ENCODE measurements around the gene PPP1R13B.

The PPP1R13B gene

DNA sequence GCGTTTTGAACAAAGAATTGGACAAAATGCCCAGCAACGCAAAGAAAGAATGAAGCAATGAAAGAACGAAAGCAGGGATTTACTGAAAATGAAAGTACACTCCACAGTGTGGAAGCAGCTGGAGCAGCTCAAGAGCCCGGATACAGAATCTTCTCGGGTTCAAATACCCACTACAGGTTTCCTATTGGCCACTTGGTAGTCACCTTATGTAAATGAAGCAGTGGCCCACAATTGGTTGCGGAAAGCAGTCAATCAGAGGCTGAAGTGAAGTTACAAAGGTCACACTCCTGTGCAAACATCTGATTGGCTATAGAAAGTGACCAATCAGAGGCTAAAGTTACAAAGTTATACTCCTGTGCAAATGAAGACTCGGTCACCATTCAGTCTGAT is 15.0 kb upstream of the PPP1R13B start:
- Histone ChIP-seq H3K36me3 (ENCODE audit: control insufficient read depth in 2 of 2, insufficient read depth in 1 of 2, low read length in 2 of 2) (no peaks in the 10 kb centered on the region), H3K4me1 (ENCODE audit: control insufficient read depth, insufficient read depth, low read length) (no peaks in the 10 kb centered on the region), H3K9me3 (ENCODE audit: control insufficient read depth, insufficient read depth, low read depth, low read length) (no peaks in the 10 kb centered on the region), H3K27ac (ENCODE audit: extremely low read depth, low read depth, low read length) (no peak overlapping the region), H3K4me3 (ENCODE audit: low read depth, low read length) (no peak overlapping the region)
- TF ChIP-seq ZEB2 (tag by site-specific recombination; IDR thresholded peaks at IDR 0.05) (no peak), ZNF132 (tag by site-specific recombination; IDR thresholded peaks at IDR 0.05; ENCODE audit: borderline replicate concordance) (no peak), GFI1B (tag by site-specific recombination; IDR thresholded peaks at IDR 0.05) (no peak), SETDB1 (IDR thresholded peaks at IDR 0.05; ENCODE audit: insufficient read length, low read length) (no peak), ZNF223 (tag by site-specific recombination; IDR thresholded peaks at IDR 0.05) (no peak), OVOL3 (tag by site-specific recombination; IDR thresholded peaks at IDR 0.05) (no peak), ZNF433 (tag by site-specific recombination; IDR thresholded peaks at IDR 0.05; ENCODE audit: low read depth) (no peak), ZNF664 (tag by site-specific recombination; IDR thresholded peaks at IDR 0.05) (no peak), SP7 (tag by site-specific recombination; IDR thresholded peaks at IDR 0.05) (no peak), KLF9 (tag by site-specific recombination; IDR thresholded peaks at IDR 0.05; ENCODE audit: low read depth) (no peak), ZNF10 (tag by site-specific recombination; IDR thresholded peaks at IDR 0.05) (no peak), ZNF394 (tag by site-specific recombination; IDR thresholded peaks at IDR 0.05; ENCODE audit: borderline replicate concordance) (no peak), ZNF37A (tag by site-specific recombination; IDR thresholded peaks at IDR 0.05) (no peak), ZNF221 (tag by site-specific recombination; IDR thresholded peaks at IDR 0.05; ENCODE audit: borderline replicate concordance) (no peak), ZNF404 (tag by site-specific recombination; IDR thresholded peaks at IDR 0.05) (no peak)
- TF ChIP-seq, protein P1, sequence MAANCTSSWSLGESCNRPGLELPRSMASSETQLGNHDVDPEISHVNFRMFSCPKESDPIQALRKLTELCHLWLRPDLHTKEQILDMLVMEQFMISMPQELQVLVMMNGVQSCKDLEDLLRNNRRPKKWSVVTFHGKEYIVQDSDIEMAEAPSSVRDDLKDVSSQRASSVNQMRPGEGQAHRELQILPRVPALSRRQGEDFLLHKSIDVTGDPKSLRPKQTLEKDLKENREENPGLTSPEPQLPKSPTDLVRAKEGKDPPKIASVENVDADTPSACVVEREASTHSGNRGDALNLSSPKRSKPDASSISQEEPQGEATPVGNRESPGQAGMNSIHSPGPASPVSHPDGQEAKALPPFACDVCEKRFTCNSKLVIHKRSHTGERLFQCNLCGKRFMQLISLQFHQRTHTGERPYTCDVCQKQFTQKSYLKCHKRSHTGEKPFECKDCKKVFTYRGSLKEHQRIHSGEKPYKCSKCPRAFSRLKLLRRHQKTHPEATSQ (tag by site-specific recombination; IDR thresholded peaks at IDR 0.05) = no peak
- TF ChIP-seq, protein P2, sequence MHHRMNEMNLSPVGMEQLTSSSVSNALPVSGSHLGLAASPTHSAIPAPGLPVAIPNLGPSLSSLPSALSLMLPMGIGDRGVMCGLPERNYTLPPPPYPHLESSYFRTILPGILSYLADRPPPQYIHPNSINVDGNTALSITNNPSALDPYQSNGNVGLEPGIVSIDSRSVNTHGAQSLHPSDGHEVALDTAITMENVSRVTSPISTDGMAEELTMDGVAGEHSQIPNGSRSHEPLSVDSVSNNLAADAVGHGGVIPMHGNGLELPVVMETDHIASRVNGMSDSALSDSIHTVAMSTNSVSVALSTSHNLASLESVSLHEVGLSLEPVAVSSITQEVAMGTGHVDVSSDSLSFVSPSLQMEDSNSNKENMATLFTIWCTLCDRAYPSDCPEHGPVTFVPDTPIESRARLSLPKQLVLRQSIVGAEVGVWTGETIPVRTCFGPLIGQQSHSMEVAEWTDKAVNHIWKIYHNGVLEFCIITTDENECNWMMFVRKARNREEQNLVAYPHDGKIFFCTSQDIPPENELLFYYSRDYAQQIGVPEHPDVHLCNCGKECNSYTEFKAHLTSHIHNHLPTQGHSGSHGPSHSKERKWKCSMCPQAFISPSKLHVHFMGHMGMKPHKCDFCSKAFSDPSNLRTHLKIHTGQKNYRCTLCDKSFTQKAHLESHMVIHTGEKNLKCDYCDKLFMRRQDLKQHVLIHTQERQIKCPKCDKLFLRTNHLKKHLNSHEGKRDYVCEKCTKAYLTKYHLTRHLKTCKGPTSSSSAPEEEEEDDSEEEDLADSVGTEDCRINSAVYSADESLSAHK (tag by site-specific recombination; IDR thresholded peaks at IDR 0.05) = no peak
- TF ChIP-seq, protein P3, sequence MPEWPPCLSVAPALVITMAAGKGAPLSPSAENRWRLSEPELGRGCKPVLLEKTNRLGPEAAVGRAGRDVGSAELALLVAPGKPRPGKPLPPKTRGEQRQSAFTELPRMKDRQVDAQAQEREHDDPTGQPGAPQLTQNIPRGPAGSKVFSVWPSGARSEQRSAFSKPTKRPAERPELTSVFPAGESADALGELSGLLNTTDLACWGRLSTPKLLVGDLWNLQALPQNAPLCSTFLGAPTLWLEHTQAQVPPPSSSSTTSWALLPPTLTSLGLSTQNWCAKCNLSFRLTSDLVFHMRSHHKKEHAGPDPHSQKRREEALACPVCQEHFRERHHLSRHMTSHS (tag by site-specific recombination; IDR thresholded peaks at IDR 0.05) = no peak
- TF ChIP-seq, protein P4, sequence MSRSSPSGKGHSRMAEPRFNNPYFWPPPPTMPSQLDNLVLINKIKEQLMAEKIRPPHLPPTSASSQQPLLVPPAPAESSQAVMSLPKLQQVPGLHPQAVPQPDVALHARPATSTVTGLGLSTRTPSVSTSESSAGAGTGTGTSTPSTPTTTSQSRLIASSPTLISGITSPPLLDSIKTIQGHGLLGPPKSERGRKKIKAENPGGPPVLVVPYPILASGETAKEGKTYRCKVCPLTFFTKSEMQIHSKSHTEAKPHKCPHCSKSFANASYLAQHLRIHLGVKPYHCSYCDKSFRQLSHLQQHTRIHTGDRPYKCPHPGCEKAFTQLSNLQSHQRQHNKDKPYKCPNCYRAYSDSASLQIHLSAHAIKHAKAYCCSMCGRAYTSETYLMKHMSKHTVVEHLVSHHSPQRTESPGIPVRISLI (tag by site-specific recombination; IDR thresholded peaks at IDR 0.05) = no peak
- ChIA-PET CTCF (no interaction called here), POLR2A (no interaction called here)

DNA sequence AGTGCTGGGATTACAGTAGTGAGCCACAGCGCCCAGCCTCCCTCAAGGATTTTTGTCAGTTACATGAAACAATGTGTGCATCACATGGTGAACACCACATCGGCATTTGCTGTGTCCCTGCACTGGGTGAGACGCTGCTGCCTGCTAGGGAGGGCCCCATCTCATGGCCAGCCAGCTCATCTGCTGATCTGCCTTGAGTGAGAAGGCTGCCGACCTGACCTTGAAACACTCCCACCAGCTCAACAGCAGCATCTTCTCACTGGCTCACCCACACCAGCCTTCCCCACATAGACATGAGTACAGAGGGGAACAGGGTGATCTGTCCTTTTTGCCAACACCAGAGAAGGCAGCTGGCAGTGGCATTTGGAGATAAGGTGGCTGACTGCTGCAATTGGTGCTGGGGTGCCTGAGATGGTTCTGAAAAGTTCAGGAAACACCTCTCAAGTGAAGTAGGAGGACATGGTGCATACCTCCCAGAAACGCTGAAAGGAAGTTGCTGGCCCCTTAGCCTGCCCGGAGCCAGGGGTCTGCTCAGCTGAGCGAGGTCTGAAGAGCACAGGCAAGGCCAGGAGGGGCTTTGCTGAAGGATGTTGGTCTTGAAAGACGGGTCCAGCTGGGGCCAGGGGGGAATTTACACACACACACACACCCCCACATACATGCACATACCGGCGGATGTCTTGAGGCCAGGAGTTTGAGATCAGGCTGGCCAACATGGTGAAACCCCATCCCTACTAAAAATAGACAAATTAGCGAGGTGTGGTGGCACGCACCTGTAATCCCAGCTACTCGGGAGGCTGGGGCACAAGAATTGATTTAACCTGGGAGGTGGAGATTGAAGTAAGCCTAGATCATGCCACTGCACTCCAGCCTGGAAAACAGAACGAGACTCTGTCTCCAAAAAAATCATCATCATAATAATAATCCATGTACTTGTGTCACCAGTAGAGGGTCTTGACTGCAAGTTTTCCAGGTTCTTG is 14.3 kb upstream of the PPP1R13B start:
- no peaks in the 10 kb centered on the region for H3K9me3 ChIP-seq (ENCODE audit: control insufficient read depth, insufficient read depth, low read depth, low read length)
- no peak overlapping the region for H3K27ac ChIP-seq (ENCODE audit: extremely low read depth, low read depth, low read length)
- CTCF ChIA-PET = interaction anchor here (0.7 to 1.0 kb wide), 3 partner anchors 39 to 150 kb away, joined by 3 read pairs; no protein-coding TSS in a partner anchor
- H3K4me1 ChIP-seq (ENCODE audit: control insufficient read depth, insufficient read depth, low read length) = no peaks in the 10 kb centered on the region
- no peaks in the 10 kb centered on the region for H3K36me3 ChIP-seq (ENCODE audit: control insufficient read depth in 2 of 2, insufficient read depth in 1 of 2, low read length in 2 of 2)
- H3K4me3 ChIP-seq (ENCODE audit: low read depth, low read length) = no peak overlapping the region
- POLR2A ChIA-PET = no interaction called here
- no peak for TF ChIP-seq ZNF76 (tag by site-specific recombination; IDR thresholded peaks at IDR 0.05; ENCODE audit: borderline replicate concordance, low read depth)
- TF ChIP-seq FEZF1 (tag by site-specific recombination; IDR thresholded peaks at IDR 0.05) = no peak
- TF ChIP-seq ZNF48 (tag by site-specific recombination; IDR thresholded peaks at IDR 0.05) = no peak
- TF ChIP-seq, protein P5, sequence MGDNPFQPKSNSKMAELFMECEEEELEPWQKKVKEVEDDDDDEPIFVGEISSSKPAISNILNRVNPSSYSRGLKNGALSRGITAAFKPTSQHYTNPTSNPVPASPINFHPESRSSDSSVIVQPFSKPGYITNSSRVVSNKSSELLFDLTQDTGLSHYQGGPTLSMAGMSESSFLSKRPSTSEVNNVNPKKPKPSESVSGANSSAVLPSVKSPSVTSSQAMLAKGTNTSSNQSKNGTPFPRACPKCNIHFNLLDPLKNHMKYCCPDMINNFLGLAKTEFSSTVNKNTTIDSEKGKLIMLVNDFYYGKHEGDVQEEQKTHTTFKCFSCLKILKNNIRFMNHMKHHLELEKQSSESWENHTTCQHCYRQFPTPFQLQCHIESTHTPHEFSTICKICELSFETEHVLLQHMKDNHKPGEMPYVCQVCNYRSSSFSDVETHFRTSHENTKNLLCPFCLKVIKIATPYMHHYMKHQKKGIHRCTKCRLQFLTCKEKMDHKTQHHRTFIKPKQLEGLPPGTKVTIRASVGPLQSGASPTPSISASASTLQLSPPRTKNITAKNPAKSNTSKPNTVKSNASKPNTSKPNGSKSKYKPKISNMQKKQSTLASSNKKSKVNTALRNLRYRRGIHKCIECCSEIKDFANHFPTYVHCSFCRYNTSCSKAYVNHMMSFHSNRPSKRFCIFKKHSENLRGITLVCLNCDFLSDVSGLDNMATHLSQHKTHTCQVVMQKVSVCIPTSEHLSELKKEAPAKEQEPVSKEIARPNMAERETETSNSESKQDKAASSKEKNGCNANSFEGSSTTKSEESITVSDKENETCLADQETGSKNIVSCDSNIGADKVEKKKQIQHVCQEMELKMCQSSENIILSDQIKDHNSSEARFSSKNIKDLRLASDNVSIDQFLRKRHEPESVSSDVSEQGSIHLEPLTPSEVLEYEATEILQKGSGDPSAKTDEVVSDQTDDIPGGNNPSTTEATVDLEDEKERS (tag by site-specific recombination; IDR thresholded peaks at IDR 0.05) = no peak
- TF ChIP-seq, protein P6, sequence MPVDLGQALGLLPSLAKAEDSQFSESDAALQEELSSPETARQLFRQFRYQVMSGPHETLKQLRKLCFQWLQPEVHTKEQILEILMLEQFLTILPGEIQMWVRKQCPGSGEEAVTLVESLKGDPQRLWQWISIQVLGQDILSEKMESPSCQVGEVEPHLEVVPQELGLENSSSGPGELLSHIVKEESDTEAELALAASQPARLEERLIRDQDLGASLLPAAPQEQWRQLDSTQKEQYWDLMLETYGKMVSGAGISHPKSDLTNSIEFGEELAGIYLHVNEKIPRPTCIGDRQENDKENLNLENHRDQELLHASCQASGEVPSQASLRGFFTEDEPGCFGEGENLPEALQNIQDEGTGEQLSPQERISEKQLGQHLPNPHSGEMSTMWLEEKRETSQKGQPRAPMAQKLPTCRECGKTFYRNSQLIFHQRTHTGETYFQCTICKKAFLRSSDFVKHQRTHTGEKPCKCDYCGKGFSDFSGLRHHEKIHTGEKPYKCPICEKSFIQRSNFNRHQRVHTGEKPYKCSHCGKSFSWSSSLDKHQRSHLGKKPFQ (tag by site-specific recombination; IDR thresholded peaks at IDR 0.05) = no peak

Data from HEK293 (cell line).